ENCODE data around the gene SLC51B.

The SLC51B gene

DNA sequence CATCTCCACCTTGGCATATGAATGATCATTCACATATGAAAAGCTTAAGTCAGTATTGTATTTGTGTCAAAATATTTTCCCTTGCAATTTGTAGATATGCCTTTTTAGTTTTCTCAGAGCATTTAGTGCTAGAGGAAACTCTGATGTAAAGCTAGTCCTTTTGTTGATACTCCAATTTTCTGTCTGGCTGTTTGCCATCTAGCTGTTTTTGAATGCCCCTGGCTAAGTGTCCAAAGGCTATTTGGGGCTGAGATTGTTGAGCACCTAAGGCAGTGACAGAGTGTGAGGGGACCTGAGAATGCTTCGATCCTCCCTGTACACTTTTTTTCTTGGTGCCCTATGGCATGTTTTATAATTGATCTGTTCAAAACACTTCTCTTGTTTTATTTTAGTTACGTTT, 3.1 kb downstream of the SLC51B start:
- ATAC-seq (ENCODE audit: insufficient read depth, low read depth): no peak
- no peak overlapping the region for H2AFZ ChIP-seq (ENCODE audit: low read depth, low read length)
- no peaks in the 10 kb centered on the region for H3K36me3 ChIP-seq (ENCODE audit: insufficient read depth, low read length)
- no peaks in the 10 kb centered on the region for H3K9me3 ChIP-seq (ENCODE audit: insufficient read depth, low read length, severe bottlenecking)
- TF ChIP-seq EZH2 (IDR thresholded peaks at IDR 0.05; ENCODE audit: borderline replicate concordance, low read depth, low read length, severe bottlenecking): no peak
- TF ChIP-seq, protein P1, sequence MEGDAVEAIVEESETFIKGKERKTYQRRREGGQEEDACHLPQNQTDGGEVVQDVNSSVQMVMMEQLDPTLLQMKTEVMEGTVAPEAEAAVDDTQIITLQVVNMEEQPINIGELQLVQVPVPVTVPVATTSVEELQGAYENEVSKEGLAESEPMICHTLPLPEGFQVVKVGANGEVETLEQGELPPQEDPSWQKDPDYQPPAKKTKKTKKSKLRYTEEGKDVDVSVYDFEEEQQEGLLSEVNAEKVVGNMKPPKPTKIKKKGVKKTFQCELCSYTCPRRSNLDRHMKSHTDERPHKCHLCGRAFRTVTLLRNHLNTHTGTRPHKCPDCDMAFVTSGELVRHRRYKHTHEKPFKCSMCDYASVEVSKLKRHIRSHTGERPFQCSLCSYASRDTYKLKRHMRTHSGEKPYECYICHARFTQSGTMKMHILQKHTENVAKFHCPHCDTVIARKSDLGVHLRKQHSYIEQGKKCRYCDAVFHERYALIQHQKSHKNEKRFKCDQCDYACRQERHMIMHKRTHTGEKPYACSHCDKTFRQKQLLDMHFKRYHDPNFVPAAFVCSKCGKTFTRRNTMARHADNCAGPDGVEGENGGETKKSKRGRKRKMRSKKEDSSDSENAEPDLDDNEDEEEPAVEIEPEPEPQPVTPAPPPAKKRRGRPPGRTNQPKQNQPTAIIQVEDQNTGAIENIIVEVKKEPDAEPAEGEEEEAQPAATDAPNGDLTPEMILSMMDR (IDR thresholded peaks at IDR 0.05; ENCODE audit: borderline replicate concordance, extremely low read depth, low read length, poor library complexity, severe bottlenecking): no peak
- H3K27me3 ChIP-seq (ENCODE audit: insufficient read depth, low read length, poor library complexity): no peaks in the 10 kb centered on the region
- no peak overlapping the region for H3K9ac ChIP-seq (ENCODE audit: low read depth, low read length)
- no peak overlapping the region for H3K4me2 ChIP-seq (ENCODE audit: insufficient read depth, low read length)
- H3K27ac ChIP-seq (ENCODE audit: low read length): no peak overlapping the region
- H4K20me1 ChIP-seq (ENCODE audit: insufficient read depth, low read length): no peaks in the 10 kb centered on the region
- peaks cover 11% of the 10 kb centered on the region for H3K4me1 ChIP-seq (ENCODE audit: insufficient read depth, low read length)
- H3K4me3 ChIP-seq (ENCODE audit: low read depth in 1 of 2, low read length in 2 of 2): no peak overlapping the region
- no peak for DNase-seq
- H3K79me2 ChIP-seq (ENCODE audit: insufficient read depth, low read length): no peaks in the 10 kb centered on the region

DNA sequence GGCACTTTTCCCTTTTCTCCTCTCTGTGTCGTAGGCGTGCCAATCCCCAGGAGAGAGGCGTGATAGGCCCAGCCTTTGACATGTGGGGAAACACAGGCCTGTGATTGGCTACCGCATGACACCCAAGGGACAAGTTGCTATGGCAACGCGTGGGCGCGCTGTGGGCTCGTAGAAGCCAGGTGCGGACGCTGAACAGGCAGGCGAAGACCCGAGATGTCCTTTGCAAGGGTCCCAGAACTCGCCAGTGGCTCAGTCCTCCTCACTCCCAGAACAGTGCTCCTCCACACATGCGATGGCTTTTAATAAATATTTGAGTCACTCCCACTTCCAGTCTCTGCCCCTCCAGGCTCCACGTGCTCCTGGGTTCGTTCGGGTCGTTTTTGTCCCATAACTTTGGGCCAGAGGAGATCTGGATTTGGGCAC, 4.2 kb downstream of the SLC51B start:
- H3K27me3 ChIP-seq (ENCODE audit: insufficient read depth, low read length, poor library complexity): no peaks in the 10 kb centered on the region
- peak overlapping the region; percentile 62 for H3K4me2 ChIP-seq (ENCODE audit: insufficient read depth, low read length)
- H4K20me1 ChIP-seq (ENCODE audit: insufficient read depth, low read length): no peaks in the 10 kb centered on the region
- TF ChIP-seq EZH2 (IDR thresholded peaks at IDR 0.05; ENCODE audit: borderline replicate concordance, low read depth, low read length, severe bottlenecking): no peak
- TF ChIP-seq, protein P1 (IDR thresholded peaks at IDR 0.05; ENCODE audit: borderline replicate concordance, extremely low read depth, low read length, poor library complexity, severe bottlenecking): no peak
- no peak overlapping the region for H2AFZ ChIP-seq (ENCODE audit: low read depth, low read length)
- ATAC-seq (ENCODE audit: insufficient read depth, low read depth) (peak; percentile 98), DNase-seq (peak; percentile 89)
- no peaks in the 10 kb centered on the region for H3K79me2 ChIP-seq (ENCODE audit: insufficient read depth, low read length)
- H3K9me3 ChIP-seq (ENCODE audit: insufficient read depth, low read length, severe bottlenecking): no peaks in the 10 kb centered on the region
- no peak overlapping the region for H3K9ac ChIP-seq (ENCODE audit: low read depth, low read length)
- H3K4me3 ChIP-seq (ENCODE audit: low read depth in 1 of 2, low read length in 2 of 2): peak overlapping the region in 1 of 2 experiments; percentile 31; a peak in 1 of 4 replicates
- H3K36me3 ChIP-seq (ENCODE audit: insufficient read depth, low read length): no peaks in the 10 kb centered on the region
- H3K27ac ChIP-seq (ENCODE audit: low read length): no peak overlapping the region
- H3K4me1 ChIP-seq (ENCODE audit: insufficient read depth, low read length): peaks cover 13% of the 10 kb centered on the region

DNA sequence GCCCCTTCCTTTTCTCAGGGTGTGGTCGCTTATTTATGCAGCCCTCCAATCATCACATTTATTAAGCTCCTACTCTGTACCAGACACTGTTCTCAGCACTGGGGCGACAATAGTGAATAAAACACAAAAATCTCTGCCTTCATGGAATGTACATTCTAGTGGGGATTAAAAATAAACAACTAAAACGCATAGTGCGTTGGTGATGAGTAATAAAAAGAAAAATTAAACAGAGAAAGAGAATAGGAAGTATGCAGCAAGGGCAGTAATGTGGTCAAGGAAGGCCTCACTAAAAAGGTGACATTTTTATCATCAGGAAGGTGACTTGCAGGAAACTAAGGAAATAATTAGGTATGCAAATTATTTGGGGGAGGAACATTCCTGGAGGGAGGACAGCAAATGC, 5.1 kb downstream of the SLC51B start:
- Histone ChIP-seq H3K4me2 (ENCODE audit: insufficient read depth, low read length) (no peak overlapping the region), H3K9me3 (ENCODE audit: insufficient read depth, low read length, severe bottlenecking) (no peaks in the 10 kb centered on the region), H3K79me2 (ENCODE audit: insufficient read depth, low read length) (no peaks in the 10 kb centered on the region), H3K9ac (ENCODE audit: low read depth, low read length) (no peak overlapping the region), H3K4me3 (ENCODE audit: low read depth in 1 of 2, low read length in 2 of 2) (no peak overlapping the region), H3K27ac (ENCODE audit: low read length) (no peak overlapping the region), H3K4me1 (ENCODE audit: insufficient read depth, low read length) (peaks cover 21% of the 10 kb centered on the region), H2AFZ (ENCODE audit: low read depth, low read length) (no peak overlapping the region), H3K27me3 (ENCODE audit: insufficient read depth, low read length, poor library complexity) (no peaks in the 10 kb centered on the region), H3K36me3 (ENCODE audit: insufficient read depth, low read length) (no peaks in the 10 kb centered on the region), H4K20me1 (ENCODE audit: insufficient read depth, low read length) (no peaks in the 10 kb centered on the region)
- DNase-seq (no peak), ATAC-seq (ENCODE audit: insufficient read depth, low read depth) (no peak)
- no peak for TF ChIP-seq EZH2 (IDR thresholded peaks at IDR 0.05; ENCODE audit: borderline replicate concordance, low read depth, low read length, severe bottlenecking)
- TF ChIP-seq, protein P1 (IDR thresholded peaks at IDR 0.05; ENCODE audit: borderline replicate concordance, extremely low read depth, low read length, poor library complexity, severe bottlenecking): no peak

DNA sequence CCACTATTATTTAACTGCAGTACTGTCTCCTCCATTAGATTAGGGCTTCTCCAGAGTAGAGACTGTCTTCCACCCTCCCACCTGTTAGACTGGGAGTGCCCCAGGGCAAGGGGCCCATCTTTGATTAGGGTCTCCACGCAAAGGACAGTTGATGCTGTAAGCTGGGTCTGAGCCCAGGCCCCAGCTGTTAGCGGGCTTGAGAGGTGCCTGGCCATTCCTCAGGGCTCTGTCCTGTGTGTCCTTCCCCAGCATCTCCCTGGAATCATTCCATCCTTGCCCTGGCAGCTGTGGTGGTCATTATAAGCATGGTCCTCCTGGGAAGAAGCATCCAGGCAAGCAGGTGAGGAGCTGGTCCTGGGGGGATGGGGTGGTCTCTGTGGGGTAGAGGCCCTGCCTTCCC, 6.1 kb downstream of the SLC51B start:
- Histone ChIP-seq H3K4me2 (ENCODE audit: insufficient read depth, low read length) (no peak overlapping the region), H3K79me2 (ENCODE audit: insufficient read depth, low read length) (no peaks in the 10 kb centered on the region), H3K36me3 (ENCODE audit: insufficient read depth, low read length) (no peaks in the 10 kb centered on the region), H3K9ac (ENCODE audit: low read depth, low read length) (no peak overlapping the region), H3K27ac (ENCODE audit: low read length) (no peak overlapping the region), H3K9me3 (ENCODE audit: insufficient read depth, low read length, severe bottlenecking) (no peaks in the 10 kb centered on the region), H3K4me3 (ENCODE audit: low read depth in 1 of 2, low read length in 2 of 2) (no peak overlapping the region), H3K27me3 (ENCODE audit: insufficient read depth, low read length, poor library complexity) (no peaks in the 10 kb centered on the region), H2AFZ (ENCODE audit: low read depth, low read length) (no peak overlapping the region), H4K20me1 (ENCODE audit: insufficient read depth, low read length) (no peaks in the 10 kb centered on the region), H3K4me1 (ENCODE audit: insufficient read depth, low read length) (peaks cover 31% of the 10 kb centered on the region)
- TF ChIP-seq, protein P1 (IDR thresholded peaks at IDR 0.05; ENCODE audit: borderline replicate concordance, extremely low read depth, low read length, poor library complexity, severe bottlenecking): no peak
- TF ChIP-seq EZH2 (IDR thresholded peaks at IDR 0.05; ENCODE audit: borderline replicate concordance, low read depth, low read length, severe bottlenecking): no peak
- ATAC-seq (ENCODE audit: insufficient read depth, low read depth) (no peak), DNase-seq (no peak)
